ENCODE data around the gene CBX8. TPM values are rescaled to one million over a fixed set of nuclear protein-coding genes. Genes with fewer than 3 reads are reported as not detected.

CBX8 gene
- total RNA-seq, 2 experiments from 2014 or later = 8.6 to 9.4 TPM

DNA sequence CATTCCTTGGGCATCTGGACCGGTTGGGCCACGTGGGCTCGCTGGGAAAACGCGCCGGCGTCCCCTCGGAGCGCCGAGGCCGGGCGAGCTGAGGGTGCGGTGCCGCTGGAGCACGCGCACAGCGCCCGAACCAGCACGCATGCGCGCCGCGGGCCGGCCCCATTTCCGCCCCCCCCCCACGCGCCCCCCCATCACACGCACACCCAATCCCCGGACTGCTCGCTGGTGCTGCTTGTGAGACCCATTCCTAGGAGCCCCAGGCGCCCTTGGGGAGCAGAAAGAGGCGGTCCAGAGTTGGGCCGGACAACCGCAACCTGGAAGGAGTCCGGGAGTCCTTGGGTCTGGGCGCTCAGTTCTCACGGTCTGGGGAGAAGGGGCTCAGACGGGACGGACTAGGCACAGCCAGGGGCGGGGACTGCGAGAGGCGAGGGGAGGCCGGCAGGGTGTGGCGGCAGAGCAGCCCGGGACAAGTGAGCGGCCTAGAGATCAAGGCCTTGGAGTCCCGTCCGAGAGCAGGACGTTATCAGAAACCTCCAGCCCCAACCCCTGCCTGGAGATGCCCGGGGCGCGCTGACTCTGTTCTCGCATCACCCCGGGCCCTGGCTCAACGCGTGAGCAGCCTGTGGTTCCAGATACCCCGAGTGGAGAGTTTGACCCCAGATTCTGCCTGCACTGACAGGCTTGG lies 6.0 kb upstream of the CBX8 start:
- Mint-ChIP-seq H3K4me1 (ENCODE audit: low read depth) (peaks cover 57% of the 10 kb centered on the region), H3K9me3 (ENCODE audit: insufficient read depth) (no peaks in the 10 kb centered on the region), H3K4me3 (no peak overlapping the region), H3K27ac (no peak overlapping the region), H3K27me3 (ENCODE audit: low read depth) (peaks cover 76% of the 10 kb centered on the region), H3K36me3 (ENCODE audit: low read depth) (peaks cover 6% of the 10 kb centered on the region)
- ATAC-seq (no peak), DNase-seq (no peak)
- CTCF ChIA-PET = interaction anchor here (1.2 to 10.5 kb wide), 3 partner anchors 10 to 39 kb away, joined by 4 to 94 read pairs (median 8); partner anchors contain the start of gene CBX4
- POLR2A ChIA-PET = interaction anchor here (2.8 kb wide), 1 partner anchor 37 kb away, joined by 13 read pairs; the partner anchor contains the start of gene CBX4

DNA sequence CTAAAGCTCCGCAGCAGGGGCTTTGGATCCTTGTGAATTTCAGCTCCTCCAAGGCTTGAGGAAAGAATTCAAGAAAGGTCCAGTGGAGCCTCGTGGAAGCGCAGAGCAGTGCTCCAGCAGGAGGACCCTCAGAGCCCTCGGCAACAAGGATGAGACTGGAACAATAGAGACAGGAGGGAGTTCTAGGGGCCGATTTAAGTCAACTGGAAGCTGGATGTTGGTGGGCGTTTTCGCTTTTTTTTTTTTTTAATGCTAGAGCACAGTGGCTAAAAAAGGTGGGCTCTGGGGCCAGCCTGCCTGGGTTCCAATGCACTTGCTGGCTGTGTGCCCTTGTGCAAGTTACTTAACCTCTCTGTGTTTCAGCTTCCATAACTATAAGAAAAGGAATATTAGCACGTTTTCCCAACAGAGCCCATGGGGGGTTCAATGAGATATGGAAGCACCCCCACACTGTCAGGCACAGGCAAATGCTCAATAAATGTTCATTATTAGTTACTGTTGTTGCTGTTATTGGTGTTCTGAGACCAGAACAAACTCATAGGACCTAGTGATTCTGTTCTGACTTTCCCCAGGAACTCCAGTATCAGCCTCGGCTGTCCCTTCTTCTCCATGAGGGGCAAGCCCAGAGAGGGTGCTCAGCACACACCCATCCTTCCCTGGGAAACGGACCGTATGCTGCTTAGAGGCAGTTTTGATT lies 5.3 kb upstream of the CBX8 start:
- Mint-ChIP-seq H3K36me3 (ENCODE audit: low read depth) (peaks cover 6% of the 10 kb centered on the region), H3K9me3 (ENCODE audit: insufficient read depth) (no peaks in the 10 kb centered on the region), H3K27me3 (ENCODE audit: low read depth) (peaks cover 70% of the 10 kb centered on the region), H3K27ac (no peak overlapping the region), H3K4me1 (ENCODE audit: low read depth) (peaks cover 57% of the 10 kb centered on the region), H3K4me3 (no peak overlapping the region)
- DNase-seq = no peak
- POLR2A ChIA-PET = interaction anchor here (0.6 to 1.6 kb wide), 3 partner anchors 11 to 37 kb away, joined by 3 read pairs; no protein-coding TSS in a partner anchor
- no peak for ATAC-seq
- CTCF ChIA-PET = interaction anchor here (1.4 to 1.8 kb wide), 2 partner anchors 38 to 40 kb away, joined by 3 to 8 read pairs; partner anchors contain the start of gene CBX4

DNA sequence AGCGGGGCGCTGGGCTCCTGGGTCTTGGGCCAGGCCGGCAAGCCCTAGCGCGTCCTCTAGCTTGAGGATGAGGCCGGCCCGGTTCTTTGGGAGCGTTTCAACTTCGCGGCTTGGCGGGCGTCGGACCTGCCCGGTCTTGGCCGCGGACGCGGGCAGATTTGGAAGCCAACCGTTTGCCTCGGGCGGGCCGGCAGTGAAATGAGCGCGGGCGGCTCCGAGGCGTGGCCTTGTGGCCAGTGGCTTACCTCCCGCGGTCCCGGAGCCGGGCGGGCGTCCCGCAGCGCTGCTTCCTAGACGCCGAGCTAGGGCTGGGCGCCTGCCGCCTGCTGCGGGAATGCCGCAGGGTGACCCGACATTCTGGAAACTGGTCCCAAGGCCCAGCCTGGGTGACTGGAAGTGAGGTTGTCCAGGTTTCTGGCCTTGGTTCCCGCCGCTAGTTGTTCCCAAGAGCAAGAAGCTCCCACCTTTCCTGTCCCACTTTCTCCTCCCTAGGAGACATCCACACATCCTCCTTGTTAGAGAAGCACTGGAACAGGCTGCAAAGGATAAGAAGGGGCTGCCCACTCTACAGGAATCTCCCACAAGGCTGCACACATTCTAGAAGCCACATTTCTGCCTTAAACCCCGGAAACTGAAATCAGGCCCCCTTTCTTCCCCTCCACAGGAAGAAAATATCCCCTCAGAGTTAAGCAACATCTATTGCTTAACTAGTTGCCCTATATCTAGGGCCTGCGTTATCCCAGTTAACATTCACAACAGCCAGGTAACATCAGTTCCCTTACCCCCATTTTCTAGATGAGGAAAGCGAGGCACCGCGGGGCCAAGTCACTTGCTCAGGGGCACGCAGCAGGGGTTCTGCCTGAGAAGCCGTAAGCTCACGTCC lies 4.5 kb upstream of the CBX8 start:
- DNase-seq (no peak), ATAC-seq (no peak)
- Mint-ChIP-seq H3K27me3 (ENCODE audit: low read depth) (peaks cover 62% of the 10 kb centered on the region), H3K36me3 (ENCODE audit: low read depth) (peaks cover 6% of the 10 kb centered on the region), H3K4me3 (no peak overlapping the region), H3K4me1 (ENCODE audit: low read depth) (peaks cover 56% of the 10 kb centered on the region), H3K27ac (no peak overlapping the region), H3K9me3 (ENCODE audit: insufficient read depth) (no peaks in the 10 kb centered on the region)
- CTCF ChIA-PET = interaction anchor here (1.1 to 1.9 kb wide), 5 partner anchors 12 to 55 kb away, joined by 3 to 8 read pairs (median 4); partner anchors contain the start of gene CBX4
- POLR2A ChIA-PET = interaction anchor here (0.6 to 1.6 kb wide), 3 partner anchors 12 to 37 kb away, joined by 3 read pairs; no protein-coding TSS in a partner anchor

DNA sequence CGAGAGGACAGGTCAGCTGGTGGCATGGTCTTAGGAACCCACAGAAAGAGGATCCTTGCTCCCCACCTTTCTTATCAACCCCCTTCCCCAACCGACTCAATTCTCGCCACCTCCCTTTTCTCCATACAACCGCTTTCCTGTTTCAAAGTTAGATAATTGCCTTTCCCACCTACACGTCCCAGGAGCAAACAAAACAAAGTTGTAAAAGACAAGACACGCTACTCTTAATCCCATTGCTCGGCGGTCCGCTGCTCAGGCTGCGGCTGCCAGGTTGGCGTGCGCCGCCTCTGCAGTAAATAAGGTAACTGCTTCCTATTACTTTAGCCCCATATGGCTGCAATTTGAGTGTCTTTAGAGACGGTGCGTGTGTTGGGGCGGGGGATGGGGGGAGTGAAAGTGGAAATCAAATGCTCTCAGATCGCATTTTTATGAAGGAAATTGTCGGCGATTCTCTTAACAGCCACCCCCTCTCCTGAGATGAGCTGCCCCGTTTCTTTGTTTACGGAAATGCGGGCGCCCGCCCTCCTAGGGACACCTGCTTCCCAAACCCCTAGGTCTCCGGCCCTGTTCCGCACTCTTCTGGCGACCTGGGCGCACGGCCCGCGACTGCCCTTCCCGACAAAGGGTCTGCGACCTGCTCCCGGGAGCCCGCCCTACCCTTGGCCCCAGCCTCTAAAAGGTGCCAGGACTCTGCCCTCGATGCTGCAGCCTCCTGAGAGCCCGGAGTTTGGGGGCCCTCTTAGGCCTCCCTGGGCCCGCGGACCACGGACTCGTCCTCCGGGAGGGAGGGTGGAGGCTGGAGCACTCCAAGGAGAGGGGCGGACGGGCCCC lies 3.7 kb upstream of the CBX8 start:
- Mint-ChIP-seq H3K36me3 (ENCODE audit: low read depth) (peaks cover 11% of the 10 kb centered on the region), H3K27ac (no peak overlapping the region), H3K4me1 (ENCODE audit: low read depth) (peaks cover 60% of the 10 kb centered on the region), H3K4me3 (peak overlapping the region; percentile 32), H3K27me3 (ENCODE audit: low read depth) (peaks cover 56% of the 10 kb centered on the region), H3K9me3 (ENCODE audit: insufficient read depth) (no peaks in the 10 kb centered on the region)
- DNase-seq (peak; percentile 63), ATAC-seq (no peak)
- ChIA-PET POLR2A (interaction anchor here (1.6 kb wide), 1 partner anchor 18 kb away, joined by 3 read pairs; no protein-coding TSS in a partner anchor), CTCF (interaction anchor here (1.1 to 1.9 kb wide), 7 partner anchors 8 to 54 kb away, joined by 3 to 8 read pairs (median 3); partner anchors contain the start of gene CBX4)

DNA sequence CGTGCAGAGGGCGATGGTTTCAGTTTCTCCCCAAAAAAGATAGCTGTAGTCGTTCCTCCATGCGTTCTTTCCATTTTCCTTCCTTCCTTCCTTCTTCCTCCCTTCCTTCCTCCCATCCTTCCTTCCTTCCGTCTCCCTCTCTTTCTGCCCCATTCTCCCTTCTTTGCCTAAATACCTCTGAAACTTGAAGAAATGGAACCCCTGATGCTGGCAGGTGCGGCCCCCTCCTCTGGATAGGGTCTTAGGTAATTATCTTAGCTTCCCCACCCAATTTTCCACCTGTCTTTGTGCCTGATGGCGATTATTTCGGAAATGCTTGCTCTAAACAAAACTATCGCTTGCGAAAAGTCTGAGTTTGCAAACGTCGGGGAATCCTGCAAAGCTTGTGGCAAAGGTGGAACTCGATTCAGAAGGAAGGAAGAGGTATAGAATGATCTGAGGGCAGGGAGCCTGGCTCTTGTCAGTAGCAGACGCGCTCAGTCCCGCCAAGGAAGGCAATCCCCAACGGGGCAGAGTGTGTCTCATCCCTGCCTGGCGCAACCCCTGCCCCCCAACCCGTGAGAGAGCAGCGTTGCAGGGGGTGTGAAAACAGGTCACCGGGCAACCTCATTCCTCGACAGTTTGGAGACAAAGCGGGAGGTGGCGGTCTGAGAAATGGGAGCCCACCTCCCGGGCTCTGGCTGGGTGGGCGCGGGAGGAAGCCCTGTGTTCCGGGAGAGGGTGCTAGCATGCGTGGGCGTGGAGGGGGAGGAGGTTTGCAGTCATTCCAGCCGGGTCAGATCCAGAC lies 2.9 kb upstream of the CBX8 start:
- POLR2A ChIA-PET = no interaction called here
- Mint-ChIP-seq H3K9me3 (ENCODE audit: insufficient read depth) (no peaks in the 10 kb centered on the region), H3K4me1 (ENCODE audit: low read depth) (peaks cover 52% of the 10 kb centered on the region)

DNA sequence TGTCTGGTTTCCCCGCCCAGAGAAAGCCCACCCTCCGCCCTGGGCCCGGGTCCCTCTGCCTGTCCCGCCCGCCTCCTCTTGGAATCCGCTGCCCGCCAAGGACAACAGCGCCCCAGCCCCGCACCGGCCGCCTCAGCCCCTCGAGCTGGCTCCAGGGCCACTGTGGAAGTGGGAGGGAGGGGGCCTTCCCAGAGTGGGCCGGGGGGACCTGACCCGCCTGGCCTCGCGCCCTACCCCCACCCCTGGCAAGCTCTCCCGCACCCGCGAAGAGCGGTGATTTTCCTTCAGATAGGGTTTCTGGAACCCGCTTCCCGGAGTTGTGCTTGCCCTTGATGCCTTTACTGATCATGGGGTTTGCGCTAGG lies 2.3 kb upstream of the CBX8 start:
- ATAC-seq (no peak), DNase-seq (no peak)
- no peak overlapping the region for H3K27ac Mint-ChIP-seq
- H3K4me3 Mint-ChIP-seq = peak overlapping the region; percentile 36
- ChIA-PET CTCF (interaction anchor here (0.7 to 2.2 kb wide), 6 partner anchors 9 to 53 kb away, joined by 3 to 10 read pairs (median 3); partner anchors contain the start of gene CBX4), POLR2A (interaction anchor here (1.3 kb wide), 1 partner anchor 40 kb away, joined by 5 read pairs; the partner anchor contains the start of gene CBX4)
- peaks cover 47% of the 10 kb centered on the region for H3K4me1 Mint-ChIP-seq (ENCODE audit: low read depth)
- H3K9me3 Mint-ChIP-seq (ENCODE audit: insufficient read depth) = no peaks in the 10 kb centered on the region
- H3K27me3 Mint-ChIP-seq (ENCODE audit: low read depth) = peaks cover 43% of the 10 kb centered on the region
- peaks cover 11% of the 10 kb centered on the region for H3K36me3 Mint-ChIP-seq (ENCODE audit: low read depth)

More for the DNA sequence above, 2.9 kb upstream of the CBX8 start:
- H3K4me3 Mint-ChIP-seq = peak overlapping the region; percentile 36
- peaks cover 11% of the 10 kb centered on the region for H3K36me3 Mint-ChIP-seq (ENCODE audit: low read depth)
- no peak for ATAC-seq
- H3K27ac Mint-ChIP-seq = peak overlapping the region; percentile 57
- H3K27me3 Mint-ChIP-seq (ENCODE audit: low read depth) = peaks cover 48% of the 10 kb centered on the region
- no peak for DNase-seq
- CTCF ChIA-PET = interaction anchor here (0.7 to 2.2 kb wide), 6 partner anchors 9 to 53 kb away, joined by 3 to 10 read pairs (median 4); partner anchors contain the start of gene CBX4

DNA sequence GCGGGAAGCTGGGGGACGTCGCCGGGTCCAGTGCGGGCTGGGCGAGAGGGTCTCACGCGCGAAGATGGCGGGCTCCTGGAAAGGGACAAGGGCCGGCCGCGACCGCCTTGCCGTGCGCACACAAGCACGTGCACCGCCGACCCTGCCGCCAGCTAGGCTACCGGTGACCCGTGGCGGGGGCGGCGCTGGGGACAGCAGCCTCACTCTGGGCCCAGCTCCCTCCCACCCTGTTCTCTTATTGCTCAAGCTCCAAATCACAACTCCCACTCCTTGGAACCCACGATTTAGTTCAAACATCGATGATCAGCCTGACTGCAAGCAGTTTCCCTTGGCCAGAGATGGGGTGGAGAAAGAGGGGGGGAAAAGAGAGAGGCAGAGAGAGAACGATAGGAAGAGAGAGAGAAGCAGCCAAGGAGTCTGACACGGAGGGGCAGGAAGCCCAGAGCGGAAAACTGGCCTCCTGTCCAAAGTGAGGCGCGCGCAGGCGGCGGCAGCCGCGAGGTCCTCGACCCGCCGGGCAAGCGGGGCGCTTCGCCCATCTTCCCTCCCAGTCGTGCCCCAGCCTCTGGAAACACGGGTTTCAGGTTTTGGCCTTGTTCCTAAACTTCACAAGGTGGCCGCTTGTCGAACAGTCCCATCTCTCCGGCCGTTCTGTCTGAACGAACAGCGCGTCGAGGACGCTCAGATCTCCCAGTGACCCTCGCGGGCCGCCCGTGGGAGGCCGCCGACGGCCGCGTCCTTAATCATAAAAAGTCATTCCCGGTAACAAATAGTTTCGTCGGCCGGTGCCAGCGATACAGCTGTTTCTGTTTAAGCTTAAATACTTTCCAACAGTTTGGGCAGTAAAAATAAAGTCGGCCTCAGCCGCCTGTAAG lies 1.7 kb upstream of the CBX8 start:
- H3K27ac Mint-ChIP-seq = peak overlapping the region; percentile 62
- ChIA-PET POLR2A (interaction anchor here (0.7 to 1.3 kb wide), 2 partner anchors 41 to 49 kb away, joined by 3 to 5 read pairs; partner anchors contain the start of gene CBX4), CTCF (interaction anchor here (0.9 to 2.2 kb wide), 4 partner anchors 12 to 52 kb away, joined by 3 to 10 read pairs (median 3); partner anchors contain the start of gene CBX4)
- peak overlapping the region; percentile 43 for H3K4me3 Mint-ChIP-seq
- ATAC-seq = no peak
- no peak for DNase-seq
- peaks cover 14% of the 10 kb centered on the region for H3K36me3 Mint-ChIP-seq (ENCODE audit: low read depth)
- H3K9me3 Mint-ChIP-seq (ENCODE audit: insufficient read depth) = no peaks in the 10 kb centered on the region
- peaks cover 47% of the 10 kb centered on the region for H3K4me1 Mint-ChIP-seq (ENCODE audit: low read depth)
- peaks cover 43% of the 10 kb centered on the region for H3K27me3 Mint-ChIP-seq (ENCODE audit: low read depth)

DNA sequence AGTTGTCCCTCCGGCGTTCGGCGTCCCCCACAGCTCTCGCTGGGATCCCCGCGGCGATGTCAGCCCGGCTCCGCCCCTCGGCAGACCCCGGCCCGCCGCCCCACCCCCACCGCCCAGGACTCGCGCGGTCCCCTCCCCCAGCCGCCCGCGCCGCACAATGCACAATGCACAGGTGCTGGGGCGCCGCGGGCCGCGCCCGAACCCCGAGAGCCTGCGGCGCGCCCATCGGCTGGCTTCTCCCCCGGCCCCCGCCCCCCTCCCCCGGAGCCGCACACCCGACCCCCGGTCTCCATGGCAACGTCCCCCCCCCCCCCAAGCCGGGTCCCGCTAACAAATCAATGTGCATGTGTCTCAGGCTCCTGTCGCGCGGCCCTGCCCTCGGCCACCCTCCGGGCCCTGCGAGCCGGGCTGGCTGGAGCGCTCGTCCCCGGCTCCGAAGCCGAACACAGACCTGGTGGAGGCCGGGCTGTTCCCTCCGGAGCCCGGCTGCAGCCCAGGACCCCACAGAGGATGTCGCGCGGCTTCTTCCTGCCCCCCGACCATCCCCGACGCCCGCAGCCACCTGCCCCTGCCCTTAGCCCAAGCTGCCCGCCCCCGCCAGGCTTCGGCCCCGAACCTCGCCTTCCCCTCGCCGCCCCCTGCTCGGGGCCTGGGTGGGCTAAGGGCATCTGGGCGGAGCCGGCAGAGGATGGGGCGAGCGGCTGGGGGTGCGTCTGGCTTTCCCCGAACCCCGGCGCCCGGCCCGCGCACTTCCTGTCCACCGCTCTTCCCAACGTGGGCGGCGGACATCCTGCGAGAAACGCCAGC lies 818 bp upstream of the CBX8 start:
- no peak overlapping the region for H3K27ac Mint-ChIP-seq
- peaks cover 14% of the 10 kb centered on the region for H3K36me3 Mint-ChIP-seq (ENCODE audit: low read depth)
- DNase-seq = no peak
- H3K4me3 Mint-ChIP-seq = no peak overlapping the region
- peak; percentile 22 for ATAC-seq
- peaks cover 42% of the 10 kb centered on the region for H3K27me3 Mint-ChIP-seq (ENCODE audit: low read depth)
- ChIA-PET CTCF (interaction anchor here (0.7 to 2.2 kb wide), 17 partner anchors 11 to 211 kb away, joined by 3 to 10 read pairs (median 4); partner anchors contain the start of gene CBX4), POLR2A (interaction anchor here (0.7 to 2.8 kb wide), 7 partner anchors 8 to 48 kb away, joined by 3 to 19 read pairs (median 3); partner anchors contain the start of gene CBX4)
- H3K4me1 Mint-ChIP-seq (ENCODE audit: low read depth) = peaks cover 42% of the 10 kb centered on the region
- no peaks in the 10 kb centered on the region for H3K9me3 Mint-ChIP-seq (ENCODE audit: insufficient read depth)

DNA sequence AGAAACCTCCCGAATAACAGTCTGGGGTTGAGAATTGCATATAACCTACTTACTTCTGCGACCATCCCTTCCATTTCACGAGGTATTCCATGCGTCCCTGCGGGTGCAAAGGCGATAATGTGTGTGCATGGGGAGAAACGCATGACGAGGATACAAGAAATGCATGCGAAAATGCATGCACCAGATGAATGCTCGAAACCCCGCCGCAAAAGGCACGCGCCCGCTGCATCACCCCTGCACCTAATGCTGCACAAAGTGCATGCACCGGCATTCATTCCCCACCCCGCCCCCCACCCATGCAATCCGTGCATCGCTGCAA lies 474 bp downstream of the CBX8 start:
- CTCF ChIA-PET = interaction anchor here (0.6 to 1.7 kb wide), 17 partner anchors 10 to 212 kb away, joined by 3 to 8 read pairs (median 4); partner anchors contain the start of gene CBX4
- Mint-ChIP-seq H3K27me3 (ENCODE audit: low read depth) (peaks cover 41% of the 10 kb centered on the region), H3K4me1 (ENCODE audit: low read depth) (peaks cover 36% of the 10 kb centered on the region), H3K27ac (peak overlapping the region; percentile 72), H3K9me3 (ENCODE audit: insufficient read depth) (no peaks in the 10 kb centered on the region), H3K36me3 (ENCODE audit: low read depth) (peaks cover 14% of the 10 kb centered on the region), H3K4me3 (peak overlapping the region; percentile 84)
- POLR2A ChIA-PET = interaction anchor here (0.6 to 2.8 kb wide), 6 partner anchors 9 to 43 kb away, joined by 3 to 19 read pairs (median 3); partner anchors contain the start of gene CBX4
- DNase-seq (no peak), ATAC-seq (no peak)
